ENCODE data around the gene IL11.

IL11 gene

DNA sequence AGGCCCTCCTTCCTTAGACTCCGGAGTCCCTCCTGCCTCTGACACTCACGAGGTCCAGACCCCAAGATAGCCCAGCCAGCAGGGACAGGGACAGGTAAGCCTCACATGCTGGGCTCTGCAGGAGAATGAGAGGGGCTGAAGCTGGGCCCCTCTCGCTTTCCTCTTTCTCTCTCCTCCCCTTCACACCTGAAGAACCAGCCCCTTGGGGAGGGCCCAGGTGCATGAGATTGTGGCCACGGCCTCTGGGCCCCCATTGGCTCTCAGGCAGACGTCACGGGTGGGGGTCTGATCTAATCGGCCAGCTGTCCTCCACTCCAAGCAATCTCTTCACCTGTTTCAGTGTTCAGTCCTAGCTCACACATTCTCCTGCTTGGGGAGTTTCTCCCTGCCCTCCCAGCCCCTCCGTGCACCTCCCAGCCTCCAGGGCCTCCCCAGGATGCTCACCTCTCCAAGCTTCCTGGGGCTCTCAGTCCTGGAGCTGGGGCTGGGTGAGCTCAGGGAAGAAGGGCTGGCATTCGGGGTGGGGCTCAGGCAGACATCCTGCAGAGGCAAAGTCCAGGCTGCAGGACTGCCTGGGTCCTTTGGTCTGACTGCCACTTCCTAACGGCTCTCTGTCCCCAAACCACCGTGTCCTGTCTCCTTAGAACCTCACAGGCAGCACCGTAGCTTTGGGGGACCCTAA is 47.9 kb downstream of the IL11 start:
- no peak for TF ChIP-seq CTCF (IDR thresholded peaks at IDR 0.05; ENCODE audit: control insufficient read depth, insufficient read depth, low read depth, low read length, missing control alignments)
- no peak overlapping the region for H3K4me3 ChIP-seq (ENCODE audit: control insufficient read depth, low read depth, low read length)

DNA sequence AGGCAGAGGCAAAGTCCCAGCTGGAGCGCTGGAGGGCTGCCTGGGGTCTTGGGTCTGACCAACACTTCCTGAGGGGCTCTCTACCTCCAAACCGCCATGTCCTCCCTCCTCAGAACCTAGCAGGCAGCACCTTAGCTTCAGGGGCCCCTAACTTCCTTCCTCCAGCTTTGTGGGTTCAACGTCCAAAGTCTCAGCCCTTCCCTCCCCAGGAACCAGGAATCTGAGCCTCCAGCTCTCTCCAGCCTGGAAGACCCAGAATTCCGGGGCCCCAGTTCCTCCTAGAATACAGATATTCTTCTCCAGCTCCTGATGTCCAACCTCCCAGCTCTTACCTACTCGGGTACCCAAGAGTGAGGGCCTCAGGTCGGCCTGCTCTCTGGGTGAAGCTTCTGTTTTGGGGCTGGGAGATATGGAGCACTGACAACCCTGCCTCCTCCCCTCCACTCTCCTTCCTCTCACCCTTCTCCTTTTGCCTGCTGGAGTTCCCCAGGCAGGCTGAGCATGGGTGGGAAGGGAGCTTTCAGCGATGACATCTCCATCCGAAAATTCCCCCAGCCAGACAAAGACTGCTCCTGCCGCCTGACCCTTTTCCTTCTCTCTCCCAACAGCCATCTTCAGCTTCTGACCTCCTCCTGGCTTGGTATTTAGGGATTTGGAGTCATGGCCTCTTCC is 48.7 kb downstream of the IL11 start:
- DNase-seq (ENCODE audit: low read depth), result no peak
- TF ChIP-seq CTCF (IDR thresholded peaks at IDR 0.05; ENCODE audit: control insufficient read depth, insufficient read depth, low read depth, low read length, missing control alignments), result no peak
- no peak overlapping the region for H3K4me3 ChIP-seq (ENCODE audit: control insufficient read depth, low read depth, low read length)

More for the DNA sequence above, 47.9 kb downstream of the IL11 start:
- DNase-seq (ENCODE audit: low read depth), result no peak

- no peak for DNase-seq (ENCODE audit: low read depth)
- H3K4me3 ChIP-seq (ENCODE audit: control insufficient read depth, low read depth, low read length), result no peak overlapping the region
- no peak for TF ChIP-seq CTCF (IDR thresholded peaks at IDR 0.05; ENCODE audit: control insufficient read depth, insufficient read depth, low read depth, low read length, missing control alignments)
These were observed 49.3 kb downstream of the IL11 start for GRCh38 chr19:55320844-55321419.

- TF ChIP-seq CTCF (IDR thresholded peaks at IDR 0.05; ENCODE audit: control insufficient read depth, insufficient read depth, low read depth, low read length, missing control alignments), result no peak
- DNase-seq (ENCODE audit: low read depth), result no peak
- no peak overlapping the region for H3K4me3 ChIP-seq (ENCODE audit: control insufficient read depth, low read depth, low read length)
These were observed 50.5 kb downstream of the IL11 start for GRCh38 chr19:55319785-55320184.

- TF ChIP-seq CTCF (IDR thresholded peaks at IDR 0.05; ENCODE audit: control insufficient read depth, insufficient read depth, low read depth, low read length, missing control alignments), result no peak
- no peak overlapping the region for H3K4me3 ChIP-seq (ENCODE audit: control insufficient read depth, low read depth, low read length)
- DNase-seq (ENCODE audit: low read depth), result no peak
These were observed 53.6 kb downstream of the IL11 start for GRCh38 chr19:55316646-55317045.

- TF ChIP-seq CTCF (IDR thresholded peaks at IDR 0.05; ENCODE audit: control insufficient read depth, insufficient read depth, low read depth, low read length, missing control alignments), result no peak
- DNase-seq (ENCODE audit: low read depth), result no peak
- H3K4me3 ChIP-seq (ENCODE audit: control insufficient read depth, low read depth, low read length), result no peak overlapping the region
These were observed 54.2 kb downstream of the IL11 start for GRCh38 chr19:55315956-55316525.

All from AG09309 (cell line).